IPS-18c (cell line): Measurements from ENCODE around the gene TMPRSS13.
"Not testable (repeated sequence)": the region's sequence is repeated elsewhere in the genome, so short reads cannot be mapped to it uniquely, and the experiment has no call there.

Source experiments
- H3K4me3 ChIP-seq: 2 replicates; pipeline ENCODE4 v1.7.0; 2013; ENCODE audit warnings: low read depth, mild to moderate bottlenecking, low read length, moderate library complexity; ENCODE audit not compliant: insufficient read depth
- H3K9me3 ChIP-seq: one replicate; pipeline ENCODE4 v1.6.1; 2013; ENCODE audit warnings: mild to moderate bottlenecking, low read length, moderate library complexity; ENCODE audit not compliant: control insufficient read depth, insufficient read depth

The TMPRSS13 gene

GRCh38 chr11:117934526-117935307, 5.5 kb upstream of the TMPRSS13 start:
- Histone ChIP-seq H3K9me3 (no peaks in the 10 kb centered on the region), H3K4me3 (no peak overlapping the region)

GRCh38 chr11:117933930-117934329, 4.7 kb upstream of the TMPRSS13 start:
- no peaks in the 10 kb centered on the region for H3K9me3 ChIP-seq
- H3K4me3 ChIP-seq: no peak overlapping the region

- no peaks in the 10 kb centered on the region for H3K9me3 ChIP-seq
- no peak overlapping the region for H3K4me3 ChIP-seq
Measured at GRCh38 chr11:117933475-117933874, 4.3 kb upstream of the TMPRSS13 start.

DNA sequence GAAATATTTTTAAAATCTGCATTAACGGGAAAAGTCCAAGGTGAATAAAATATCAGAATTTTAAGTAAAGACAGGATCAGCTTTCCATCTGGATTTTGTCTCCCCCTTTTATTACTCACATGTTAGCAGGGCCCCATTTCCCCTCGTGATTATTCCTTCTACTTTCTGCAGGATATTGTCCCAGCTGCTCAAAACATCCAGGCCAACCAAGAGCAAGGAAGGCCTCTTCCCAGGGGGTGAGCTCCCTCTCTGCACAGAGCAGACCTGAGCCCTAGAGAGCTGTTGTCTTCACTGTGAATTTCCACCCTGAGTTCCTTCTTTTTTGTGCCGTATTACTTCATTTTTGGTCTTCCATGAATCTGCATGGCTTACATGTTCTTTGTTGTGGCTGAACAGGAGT, 3.7 kb upstream of the TMPRSS13 start:
- no peak overlapping the region for H3K4me3 ChIP-seq
- H3K9me3 ChIP-seq: no peaks in the 10 kb centered on the region

DNA sequence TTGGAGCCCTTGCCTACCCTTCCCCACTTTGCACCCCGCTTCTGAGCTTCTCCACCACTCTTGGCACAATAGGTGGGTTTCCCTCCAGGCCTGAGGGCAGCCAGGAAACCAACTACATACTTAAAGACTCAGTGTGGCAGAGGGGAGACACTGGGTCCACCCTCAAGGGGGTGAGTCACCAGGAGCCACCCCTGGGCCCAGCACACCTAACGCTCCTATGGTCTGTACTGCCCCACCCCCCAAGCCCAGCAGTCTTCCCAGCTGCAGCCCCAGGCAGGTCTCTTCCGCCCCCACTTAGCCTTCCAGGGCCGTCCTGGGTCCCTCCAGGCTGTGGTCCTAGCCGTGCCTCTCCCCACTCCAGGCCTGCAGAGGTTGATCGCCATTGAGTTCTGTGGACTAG, 3.2 kb upstream of the TMPRSS13 start:
- Histone ChIP-seq H3K4me3 (no peak overlapping the region), H3K9me3 (no peaks in the 10 kb centered on the region)

GRCh38 chr11:117931971-117932370, 2.8 kb upstream of the TMPRSS13 start:
- no peak overlapping the region for H3K4me3 ChIP-seq
- no peaks in the 10 kb centered on the region for H3K9me3 ChIP-seq

GRCh38 chr11:117931331-117931950, 2.2 kb upstream of the TMPRSS13 start:
- Histone ChIP-seq H3K9me3 (no peaks in the 10 kb centered on the region), H3K4me3 (no peak overlapping the region)

GRCh38 chr11:117930668-117931330, 1.6 kb upstream of the TMPRSS13 start:
- H3K4me3 ChIP-seq: no peak overlapping the region

DNA sequence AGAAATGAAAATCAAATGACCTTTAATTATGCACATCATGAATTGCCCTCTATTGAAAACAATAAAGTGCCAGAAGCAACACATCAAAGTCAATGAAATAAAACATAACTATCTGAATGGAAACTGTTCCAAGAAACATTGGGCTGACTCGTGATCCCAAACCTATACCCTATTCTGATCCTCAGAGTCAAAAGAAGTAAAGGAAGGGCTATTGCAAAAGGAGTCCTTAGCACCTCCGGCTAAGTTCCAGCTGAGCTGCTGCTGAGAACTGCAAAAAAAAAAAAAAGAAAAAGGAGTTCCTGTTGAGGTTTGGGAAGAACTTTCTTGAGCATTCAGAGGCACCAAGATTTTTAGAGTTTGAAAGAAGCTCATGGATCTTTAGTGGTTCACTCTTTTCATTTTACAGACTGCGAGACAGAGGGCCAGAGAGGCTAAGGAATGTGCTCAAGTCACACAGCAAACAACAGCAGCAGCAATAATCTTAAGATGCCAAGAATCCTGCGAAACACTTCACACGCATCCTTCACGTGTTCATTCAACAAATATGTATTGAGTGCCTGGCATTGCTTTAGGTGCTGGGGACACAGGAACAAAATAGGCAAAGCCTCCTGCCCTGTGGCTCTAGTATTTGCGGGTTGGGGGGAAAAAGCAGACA, 841 bp upstream of the TMPRSS13 start:
- Histone ChIP-seq H3K9me3 (no peaks in the 10 kb centered on the region), H3K4me3 (no peak overlapping the region)

More at GRCh38 chr11:117930668-117931330, 1.6 kb upstream of the TMPRSS13 start:
- H3K9me3 ChIP-seq: no peaks in the 10 kb centered on the region

DNA sequence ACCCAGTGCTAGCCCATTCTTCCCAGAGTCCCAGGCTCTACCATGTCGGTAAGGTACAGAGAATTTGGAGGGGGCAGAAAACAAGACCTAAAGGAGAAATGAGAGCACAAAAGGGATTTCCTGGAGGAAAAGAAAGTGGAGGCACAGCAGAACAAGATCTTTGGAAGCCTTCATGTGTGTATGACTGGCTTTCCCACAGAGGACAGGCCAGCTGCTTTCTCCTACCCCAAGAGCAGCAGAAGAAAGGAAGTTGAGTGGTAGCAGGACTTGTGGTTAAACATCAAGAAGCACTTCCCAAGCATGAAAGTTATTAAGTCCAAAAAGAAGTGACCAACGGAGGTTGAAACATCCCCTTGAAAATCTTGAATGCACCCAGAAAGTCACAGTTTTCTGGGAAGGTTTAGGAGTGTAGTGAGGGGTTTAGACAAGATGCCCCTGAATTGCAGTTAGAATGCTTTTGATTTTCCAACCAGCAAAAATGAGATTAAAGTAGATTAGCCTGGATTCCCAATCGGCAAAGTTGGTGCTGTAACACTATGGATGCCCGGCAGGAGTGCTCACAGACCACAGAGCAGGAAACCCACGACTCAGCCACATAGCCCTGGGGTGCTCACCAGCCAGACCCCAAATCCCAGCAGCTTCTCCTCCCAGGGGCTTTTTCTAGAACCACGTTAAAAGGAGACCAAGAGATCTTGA, 608 bp downstream of the TMPRSS13 start:
- no peak overlapping the region for H3K4me3 ChIP-seq

GRCh38 chr11:117927926-117928325, 1.3 kb downstream of the TMPRSS13 start:
- H3K9me3 ChIP-seq: peaks cover 2% of the 10 kb centered on the region
- H3K4me3 ChIP-seq: no peak overlapping the region

More for the DNA sequence above, 608 bp downstream of the TMPRSS13 start:
- H3K9me3 ChIP-seq: peaks cover 2% of the 10 kb centered on the region

DNA sequence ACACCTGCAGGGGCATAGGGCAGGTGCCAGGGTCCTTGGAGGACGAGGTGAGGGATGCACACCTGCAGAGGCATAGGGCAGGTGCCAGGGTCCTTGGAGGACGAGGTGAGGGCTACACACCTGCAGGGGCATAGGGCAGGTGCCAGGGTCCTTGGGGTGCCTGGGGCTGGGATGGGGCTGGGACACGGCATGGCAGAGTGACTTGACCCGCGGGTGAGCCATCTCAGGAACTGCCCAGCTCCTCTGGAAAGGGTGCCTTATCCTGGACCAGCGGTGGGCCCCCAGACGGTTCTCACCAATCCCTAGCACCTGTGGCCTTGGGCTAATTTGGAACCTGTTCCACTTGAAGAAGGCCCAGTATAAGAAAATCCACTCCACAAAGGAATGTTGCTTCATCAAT, 3.0 kb downstream of the TMPRSS13 start:
- H3K9me3 ChIP-seq, H3K4me3 ChIP-seq: not testable (repeated sequence)

- Histone ChIP-seq H3K9me3 (peaks cover 2% of the 10 kb centered on the region), H3K4me3 (no peak overlapping the region)
Measured at GRCh38 chr11:117925198-117925925, 3.8 kb downstream of the TMPRSS13 start.

- Histone ChIP-seq H3K9me3 (peaks cover 2% of the 10 kb centered on the region), H3K4me3 (no peak overlapping the region)
Measured at GRCh38 chr11:117924631-117925170, 4.5 kb downstream of the TMPRSS13 start.

- Histone ChIP-seq H3K9me3 (peaks cover 2% of the 10 kb centered on the region), H3K4me3 (no peak overlapping the region)
Measured at GRCh38 chr11:117923773-117924172, 5.4 kb downstream of the TMPRSS13 start.

- Histone ChIP-seq H3K9me3 (peaks cover 2% of the 10 kb centered on the region), H3K4me3 (no peak overlapping the region)
Measured at GRCh38 chr11:117923275-117923674, 5.9 kb downstream of the TMPRSS13 start.
